ENCODE results near the gene NR1D1. TPM values are rescaled to one million over a fixed set of nuclear protein-coding genes. Genes with fewer than 3 reads are reported as not detected.

The NR1D1 gene
- total and polyA plus RNA-seq, 8 donors = 4.8 to 17.5 (median 11.3) TPM

- DNase-seq (no peak), ATAC-seq (peak in 2 of 4 donors; percentile 3 to 5), FAIRE-seq (no peak)
- peaks cover 0 to 13% (median 6%) of the 10 kb centered on the region in 3 donors for H3K4me1 ChIP-seq
- intact Hi-C loops (cut with DNase I) = loop anchor here in 1 of 3 donors (10.0 kb wide), 1 partner anchor 60 kb away; the partner anchor contains the start of gene THRA
- TF ChIP-seq CTCF (IDR thresholded peaks at IDR 0.05) = no peak
- no peaks in the 10 kb centered on the region for H3K27me3 ChIP-seq
- 1 to 2% methylated on average over 9 of the region's 9 CpGs for WGBS, 2 donors
- peak overlapping the region in 2 of 4 donors; percentile 41 to 94 for H3K27ac ChIP-seq
- H3K9me3 ChIP-seq = no peaks in the 10 kb centered on the region
- peak overlapping the region; percentile 79 to 100 (median 96) for H3K4me3 ChIP-seq
- peaks cover 0 to 25% (median 4%) of the 10 kb centered on the region in 3 donors for H3K36me3 ChIP-seq
These were observed 24.1 kb upstream of the NR1D1 start for GRCh38 chr17:40124279-40125141.

- FAIRE-seq (no peak), ATAC-seq (no peak), DNase-seq (no peak)
- no peak for TF ChIP-seq CTCF (IDR thresholded peaks at IDR 0.05)
- peak overlapping the region; percentile 79 to 100 (median 96) for H3K4me3 ChIP-seq
- no peaks in the 10 kb centered on the region for H3K27me3 ChIP-seq
- peak overlapping the region; percentile 77 to 94 (median 86) for H3K27ac ChIP-seq
- H3K36me3 ChIP-seq = peaks cover 0 to 18% (median 0%) of the 10 kb centered on the region in 3 donors
- intact Hi-C loops (cut with DNase I) = loop anchor here in 1 of 3 donors (10.0 kb wide), 1 partner anchor 59 kb away; the partner anchor contains the start of gene THRA
- H3K4me1 ChIP-seq = peaks cover 0 to 13% (median 6%) of the 10 kb centered on the region in 3 donors
- no peaks in the 10 kb centered on the region for H3K9me3 ChIP-seq
- 0 to 1% methylated on average over 2 of the region's 2 CpGs for WGBS, 2 donors
These were observed 23.4 kb upstream of the NR1D1 start for GRCh38 chr17:40123811-40124114.

- DNase-seq (peak; percentile 61 to 87 (median 62)), ATAC-seq (peak; percentile 42 to 59 (median 54)), FAIRE-seq (no peak)
- Histone ChIP-seq H3K27ac (peak overlapping the region; percentile 77 to 94 (median 86)), H3K4me1 (peaks cover 0 to 13% (median 6%) of the 10 kb centered on the region in 3 donors), H3K4me3 (peak overlapping the region; percentile 79 to 100 (median 96)), H3K9me3 (no peaks in the 10 kb centered on the region), H3K36me3 (peaks cover 0 to 15% (median 0%) of the 10 kb centered on the region in 3 donors), H3K27me3 (no peaks in the 10 kb centered on the region)
- intact Hi-C loops (cut with DNase I) = loop anchor here in 1 of 3 donors (10.0 kb wide), 1 partner anchor 58 kb away; the partner anchor contains the start of gene THRA
- 0% methylated on average over 34 to 43 of the region's 43 CpGs for WGBS, 2 donors
- TF ChIP-seq CTCF (IDR thresholded peaks at IDR 0.05) = no peak
These were observed 22.8 kb upstream of the NR1D1 start for GRCh38 chr17:40122999-40123810.

DNA sequence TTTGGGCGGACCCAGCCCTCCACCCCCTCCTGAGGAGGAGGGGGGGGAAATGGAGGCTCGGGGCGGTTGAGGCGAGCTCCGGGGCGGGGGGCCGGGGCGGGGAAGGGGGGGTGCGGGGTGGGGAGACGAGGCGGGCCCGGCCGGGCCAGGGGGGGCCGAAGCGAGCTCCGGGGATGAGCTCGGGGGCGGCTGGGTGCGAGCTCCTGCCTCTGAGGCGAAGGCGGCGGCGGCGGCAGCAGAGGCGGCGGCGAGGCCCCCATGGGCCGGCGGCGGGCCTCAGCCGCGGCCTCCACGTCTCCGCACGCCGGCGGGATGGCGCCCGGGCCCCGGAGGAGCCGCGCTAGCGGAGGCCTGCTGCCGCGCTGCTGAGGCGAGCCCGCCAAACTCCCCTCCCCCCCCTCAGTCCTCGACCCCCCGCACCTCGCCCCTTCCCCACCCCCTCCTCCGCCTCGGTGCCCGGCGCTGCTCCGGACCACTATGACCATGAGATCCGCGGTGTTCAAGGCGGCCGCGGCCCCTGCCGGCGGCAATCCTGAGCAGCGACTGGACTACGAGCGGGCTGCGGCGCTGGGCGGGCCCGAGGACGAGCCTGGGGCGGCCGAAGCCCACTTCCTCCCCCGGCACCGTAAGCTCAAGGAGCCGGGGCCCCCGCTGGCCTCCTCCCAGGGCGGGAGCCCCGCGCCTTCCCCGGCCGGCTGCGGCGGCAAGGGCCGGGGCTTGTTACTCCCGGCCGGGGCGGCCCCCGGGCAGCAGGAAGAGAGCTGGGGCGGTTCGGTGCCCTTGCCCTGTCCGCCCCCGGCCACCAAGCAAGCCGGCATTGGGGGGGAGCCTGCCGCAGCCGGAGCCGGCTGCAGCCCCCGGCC lies 22.0 kb upstream of the NR1D1 start:
- peak; percentile 49 to 64 (median 62) for ATAC-seq

More for the DNA sequence above, 22.0 kb upstream of the NR1D1 start:
- peaks cover 0 to 13% (median 0%) of the 10 kb centered on the region in 3 donors for H3K36me3 ChIP-seq
- peak overlapping the region; percentile 79 to 100 (median 96) for H3K4me3 ChIP-seq
- no peaks in the 10 kb centered on the region for H3K27me3 ChIP-seq
- intact Hi-C loops (cut with DNase I) = loop anchor here in 1 of 3 donors (10.0 kb wide), 1 partner anchor 58 kb away; the partner anchor contains the start of gene THRA
- 0% methylated on average over 52 to 91 of the region's 97 CpGs for WGBS, 2 donors
- H3K9me3 ChIP-seq = no peaks in the 10 kb centered on the region
- no peak for TF ChIP-seq CTCF (IDR thresholded peaks at IDR 0.05)
- peak overlapping the region; percentile 77 to 94 (median 86) for H3K27ac ChIP-seq
- FAIRE-seq = no peak
- DNase-seq = peak in 5 of 6 donors; percentile 62 to 89 (median 73)
- peaks cover 0 to 13% (median 6%) of the 10 kb centered on the region in 3 donors for H3K4me1 ChIP-seq

All from pancreas (tissue), 10 donors.